ENCODE results near the gene GPR139. TPM values are rescaled to one million over a fixed set of nuclear protein-coding genes. Genes with fewer than 3 reads are reported as not detected.

The GPR139 gene
- total RNA-seq, 2 experiments from 2014 or later, result not detected

- H3K4me1 Mint-ChIP-seq (ENCODE audit: low read depth), result no peaks in the 10 kb centered on the region
- H3K27me3 Mint-ChIP-seq, result no peaks in the 10 kb centered on the region
- no peak overlapping the region for H3K27ac Mint-ChIP-seq
- no peaks in the 10 kb centered on the region for H3K9me3 Mint-ChIP-seq
- no peak overlapping the region for H3K4me3 Mint-ChIP-seq
- intact Hi-C loops (cut with micrococcal nuclease), result no loop called here
- DNase-seq, result no peak
- ChIA-PET CTCF (no interaction called here), POLR2A (no interaction called here)
- no peaks in the 10 kb centered on the region for H3K36me3 Mint-ChIP-seq
Measured at GRCh38 chr16:19997734-19998133, 76.0 kb downstream of the GPR139 start.

- no peaks in the 10 kb centered on the region for H3K27me3 Mint-ChIP-seq
- H3K27ac Mint-ChIP-seq, result no peak overlapping the region
Measured at GRCh38 chr16:19997264-19997663, 76.4 kb downstream of the GPR139 start.

GRCh38 chr16:19994466-19995170 is 79.1 kb downstream of the GPR139 start:
- no peak for DNase-seq
- Mint-ChIP-seq H3K4me1 (ENCODE audit: low read depth) (no peaks in the 10 kb centered on the region), H3K27me3 (peaks cover 2% of the 10 kb centered on the region), H3K4me3 (no peak overlapping the region), H3K27ac (no peak overlapping the region), H3K36me3 (no peaks in the 10 kb centered on the region), H3K9me3 (no peaks in the 10 kb centered on the region)
- ChIA-PET POLR2A (no interaction called here), CTCF (no interaction called here)
- intact Hi-C loops (cut with micrococcal nuclease), result no loop called here

More at GRCh38 chr16:19997264-19997663, 76.4 kb downstream of the GPR139 start:
- no peak for DNase-seq
- Mint-ChIP-seq H3K4me3 (no peak overlapping the region), H3K9me3 (no peaks in the 10 kb centered on the region), H3K4me1 (ENCODE audit: low read depth) (no peaks in the 10 kb centered on the region), H3K36me3 (no peaks in the 10 kb centered on the region)
- POLR2A ChIA-PET, result no interaction called here
- CTCF ChIA-PET, result no interaction called here
- intact Hi-C loops (cut with micrococcal nuclease), result no loop called here

- no peaks in the 10 kb centered on the region for H3K9me3 Mint-ChIP-seq
- ChIA-PET POLR2A (no interaction called here), CTCF (interaction anchor here (1.0 kb wide), 1 partner anchor 11 kb away, joined by 3 read pairs; no protein-coding TSS in a partner anchor)
- DNase-seq, result no peak
- no peak overlapping the region for H3K27ac Mint-ChIP-seq
- no peaks in the 10 kb centered on the region for H3K36me3 Mint-ChIP-seq
- no peaks in the 10 kb centered on the region for H3K4me1 Mint-ChIP-seq (ENCODE audit: low read depth)
- peaks cover 2% of the 10 kb centered on the region for H3K27me3 Mint-ChIP-seq
- intact Hi-C loops (cut with micrococcal nuclease), result no loop called here
- no peak overlapping the region for H3K4me3 Mint-ChIP-seq
Measured at GRCh38 chr16:19991614-19992013, 82.1 kb downstream of the GPR139 start.

GRCh38 chr16:19984135-19984534 is 89.6 kb downstream of the GPR139 start:
- POLR2A ChIA-PET, result no interaction called here

More at GRCh38 chr16:19984135-19984534, 89.6 kb downstream of the GPR139 start:
- Mint-ChIP-seq H3K27me3 (peaks cover 3% of the 10 kb centered on the region), H3K4me3 (no peak overlapping the region), H3K36me3 (no peaks in the 10 kb centered on the region), H3K4me1 (ENCODE audit: low read depth) (no peaks in the 10 kb centered on the region), H3K9me3 (no peaks in the 10 kb centered on the region), H3K27ac (no peak overlapping the region)
- DNase-seq, result no peak
- intact Hi-C loops (cut with micrococcal nuclease), result no loop called here
- CTCF ChIA-PET, result interaction anchor here (1.1 kb wide), 1 partner anchor 77 kb away, joined by 3 read pairs; no protein-coding TSS in a partner anchor

Other genes starting within 250 kb of the GPR139 start
- gene GPRC5B, start 189.0 kb downstream of the GPR139 start, total RNA-seq, result not detected

Measured in activated CD4-positive, alpha-beta memory T cell treated with anti-CD3 and anti-CD28 coated beads for 36 hours (primary cell).